HepG2 (cell line): ENCODE measurements around the gene THBS2. TPM values are rescaled to one million over a fixed set of nuclear protein-coding genes. Genes with fewer than 3 reads are reported as not detected.

Experiments
- ATAC-seq: fragments of 200-7000 bp; cut with Tn5 transposase; 3 replicates; pipeline ENCODE4 v1.9.1; 2020; ENCODE audit warnings: mild to moderate bottlenecking, moderate library complexity
- BruUV-seq: library from RNA; stranded (reverse); fragments of 400-500 nt; replicated peaks from 2 replicates; lab custom pipeline; 2021; lab: Mats Ljungman, UMichigan
- CTCF ChIA-PET: fragments of 300-600 bp; formaldehyde crosslinking; extraction: SDS; loops from one replicate; lab custom pipeline; 2021; ENCODE audit warnings: low total read pairs, inconsistent platforms, low intra/inter-chr PET ratio; lab: Yijun Ruan, JAX
- POLR2A ChIA-PET: fragments of 350-600 bp; sonication (Branson Sonifier 250); formaldehyde crosslinking; loops from one replicate; lab custom pipeline; 2020; ENCODE audit warnings: antibody characterized with exemption, inconsistent platforms; lab: Yijun Ruan, JAX
- DNase-seq: peaks from one replicate; pipeline ENCODE4 v3.0.0-alpha.2; 2015; ENCODE audit warnings: low spot score
- FAIRE-seq: peaks from 3 replicates; lab custom pipeline; 2011; peaks lifted over from hg19 to GRCh38; lab: Jason Lieb, UNC
- H2AFZ ChIP-seq: one replicate; pipeline ENCODE4 v1.6.1; 2011; ENCODE audit warnings: low read length, inconsistent platforms
- H3K27ac ChIP-seq: fragments of 300-600 bp; 3 replicates; pipeline ENCODE4 v1.8.0; 2011; ENCODE audit warnings: mixed run types, mild to moderate bottlenecking, mixed read lengths, low read length, inconsistent platforms; ENCODE audit not compliant: insufficient read depth; ENCODE audit errors: extremely low read length
- H3K27me3 ChIP-seq, 2 experiments: fragments of 200-600 bp in 1 of 2; 2 replicates in 1 of 2; 3 replicates in 1 of 2; pipeline versions ENCODE4 v1.6.0 to v1.8.0; 2011; ENCODE audit warnings: low read length in 2 of 2, mild to moderate bottlenecking in 2 of 2, moderate library complexity in 2 of 2, inconsistent platforms in 1 of 2; ENCODE audit not compliant: insufficient read depth in 2 of 2, control insufficient read depth in 1 of 2
- H3K36me3 ChIP-seq, 2 experiments: fragments of 200-600 bp in 1 of 2; replicated peaks in 1 of 2; 2 replicates in 1 of 2; 3 replicates in 1 of 2; pipeline versions ENCODE4 v1.5.1 to v1.8.0; 2011; ENCODE audit warnings: low read length in 2 of 2, inconsistent platforms in 1 of 2; ENCODE audit not compliant: insufficient read depth in 2 of 2, control insufficient read depth in 1 of 2
- H3K4me1 ChIP-seq: 2 replicates; pipeline ENCODE4 v1.5.1; 2012; ENCODE audit warnings: low read length, inconsistent platforms; ENCODE audit not compliant: insufficient read depth
- H3K4me2 ChIP-seq: 2 replicates; pipeline ENCODE4 v1.6.0; 2011; ENCODE audit warnings: low read depth, low read length, inconsistent platforms
- H3K4me3 ChIP-seq, 3 experiments: fragments of 200-600 bp in 1 of 3; sonication (generic), shearing (Covaris generic) in 1 of 3; replicated peaks in 1 of 3; 2 replicates each; pipeline ENCODE4 v1.5.1; 2011 to 2016; ENCODE audit warnings: low read length in 3 of 3, inconsistent platforms in 2 of 3, low read depth in 2 of 3, mild to moderate bottlenecking in 2 of 3, control low read depth in 1 of 3, mixed read lengths in 1 of 3; ENCODE audit not compliant: insufficient read depth in 1 of 3
- H3K79me2 ChIP-seq: one replicate; pipeline ENCODE4 v1.6.1; 2011; ENCODE audit warnings: low read length, inconsistent platforms; ENCODE audit not compliant: insufficient read depth
- H3K9ac ChIP-seq: 2 replicates; pipeline ENCODE4 v1.6.0; 2011; ENCODE audit warnings: mild to moderate bottlenecking, low read depth, low read length, inconsistent platforms; ENCODE audit not compliant: insufficient read depth
- H3K9me3 ChIP-seq: 2 replicates; pipeline ENCODE4 v1.5.1; 2012; ENCODE audit warnings: mild to moderate bottlenecking, low read length
- H4K20me1 ChIP-seq: 2 replicates; pipeline ENCODE4 v1.6.0; 2011; ENCODE audit warnings: inconsistent platforms, mild to moderate bottlenecking, low read length, moderate library complexity; ENCODE audit not compliant: insufficient read depth
- HNRNPK ChIP-seq: fragments of 200-400 bp; formaldehyde crosslinking; IDR thresholded peaks from 2 replicates; pipeline ENCODE4 v1.6.1; 2018; ENCODE audit warnings: low read length, low read depth, moderate library complexity, mild to moderate bottlenecking; ENCODE audit not compliant: poor library complexity, severe bottlenecking
- ZNF501 ChIP-seq: sonication (generic); formaldehyde crosslinking; IDR thresholded peaks from 2 replicates; pipeline ENCODE4 v1.5.1; 2020; ENCODE audit warnings: mild to moderate bottlenecking, moderate library complexity, missing genetic modification reagents
- ZNF609 ChIP-seq: sonication (generic); formaldehyde crosslinking; IDR thresholded peaks from 2 replicates; pipeline ENCODE4 v1.4.0; 2020; ENCODE audit warnings: mild to moderate bottlenecking, missing genetic modification reagents, borderline replicate concordance
- whole genome bisulfite sequencing: methylation state at CpG from one replicate; pipeline ENCODE4 v1.1.6; 2017; ENCODE audit warnings: low lambda C conversion rate; 5-methylcytosine and 5-hydroxymethylcytosine counted together
- in situ Hi-C: cut with HindIII; loops from 2 replicates; pipeline ENCODE4 v1.10.0; 2017; ENCODE audit warnings: low pct_unique_long_range_greater_than_20kb; ENCODE audit not compliant: extremely low pct_ligation_motif_present
- intact Hi-C: fragments of 100-400 bp; cut with micrococcal nuclease; formaldehyde crosslinking; loops from one replicate; pipeline ENCODE4 v1.10.0; 2022; ENCODE audit not compliant: unreplicated experiment
- polyA plus RNA-seq, 8 experiments: library from polyadenylated mRNA; depleted of rRNA in 3 of 8; stranded (reverse) in 7 of 8; unstranded in 1 of 8; fragments of >200 nt; fragmentation: Illumina TruSeq in 4 of 8; extraction: Trizol in 4 of 8; gene quantifications; 2 replicates each; pipeline versions ENCODE4 v1.2.1 to v1.2.3, GENCODE V29; 2011 to 2016; ENCODE audit warnings: low read depth in 4 of 8, missing spikeins in 1 of 8, mixed read lengths in 1 of 8; ENCODE audit not compliant: insufficient read depth in 1 of 8
- total RNA-seq, 5 experiments: library from RNA; depleted of rRNA; stranded (reverse); fragments of >200 nt; fragmentation: Illumina TruSeq; extraction: Trizol; gene quantifications; 2 replicates each; pipeline ENCODE4 v1.2.3, GENCODE V29; 2016; ENCODE audit warnings: low read depth in 1 of 5

The THBS2 gene
- total and polyA plus RNA-seq, 2 of the 13 experiments (the other 11 are each of a cell fraction or from before 2014, with no cell fraction given) = 0.12 to 0.15 TPM

- H3K9ac ChIP-seq = no peak overlapping the region
- no peaks in the 10 kb centered on the region for H3K79me2 ChIP-seq
These were observed 15.8 kb upstream of the THBS2 start for GRCh38 chr6:169269180-169270076.

More at GRCh38 chr6:169269180-169270076, 15.8 kb upstream of the THBS2 start:
- intact Hi-C loops = no loop called here
- Histone ChIP-seq H3K4me1 (no peaks in the 10 kb centered on the region), H3K27ac (no peak overlapping the region), H2AFZ (no peak overlapping the region), H3K36me3 (no peaks in the 10 kb centered on the region), H3K27me3 (peaks cover 8 to 49% of the 10 kb centered on the region in 2 experiments), H3K4me3 (no peak overlapping the region), H3K4me2 (no peak overlapping the region), H4K20me1 (no peaks in the 10 kb centered on the region), H3K9me3 (no peaks in the 10 kb centered on the region)
- POLR2A ChIA-PET = no interaction called here
- BruUV-seq = no TSS peak
- in situ Hi-C loops = no loop called here
- WGBS = 10% methylated on average over 9 of the region's 9 CpGs
- DNase-seq = no peak
- TF ChIP-seq ZNF501 (CRISPR knock-in tag) (no peak), HNRNPK (no peak), ZNF609 (CRISPR knock-in tag) (no peak)
- ATAC-seq = no peak
- CTCF ChIA-PET = no interaction called here
- FAIRE-seq = no peak
